A549 (cell line): Measurements from ENCODE around the gene PRKCQ. TPM values are rescaled to one million over a fixed set of nuclear protein-coding genes. Genes with fewer than 3 reads are reported as not detected.

ENCODE experiments used
- ATAC-seq, 2 experiments: fragments of 200-7000 bp in 1 of 2; fragments of >200 bp in 1 of 2; cut with Nextera tagmentation in 1 of 2; cut with Tn5 transposase in 1 of 2; 3 replicates each; pipeline versions ENCODE4 v1.8.0 to v1.9.1; 2018 to 2020; ENCODE audit warnings: mild to moderate bottlenecking in 1 of 2, moderate library complexity in 1 of 2
- CTCF ChIA-PET: fragments of 300-600 bp; sonication (Branson Sonifier 250); formaldehyde crosslinking; extraction: SDS; loops from one replicate; lab custom pipeline; 2021; ENCODE audit warnings: antibody characterized with exemption, inconsistent platforms; lab: Yijun Ruan, JAX
- POLR2A ChIA-PET: fragments of 350-600 bp; formaldehyde crosslinking; extraction: SDS; loops from one replicate; lab custom pipeline; 2021; ENCODE audit warnings: antibody characterized with exemption, inconsistent platforms; lab: Yijun Ruan, JAX
- DNase-seq, 2 experiments: peaks; one replicate each; pipeline versions ENCODE4 v3.0.0 to v3.0.0-alpha.2; 2011 to 2016; ENCODE audit warnings: low read depth in 1 of 2, low spot score in 1 of 2
- FAIRE-seq: peaks from 2 replicates; lab custom pipeline; 2011; peaks lifted over from hg19 to GRCh38; lab: Jason Lieb, UNC
- H3K27ac ChIP-seq, 2 experiments: fragments of >200 bp; sonication (Bioruptor Twin); formaldehyde crosslinking; 3 replicates each; pipeline ENCODE4 v1.5.1; 2016 to 2017
- H3K4me1 ChIP-seq: fragments of >200 bp; sonication (Bioruptor Twin); formaldehyde crosslinking; 3 replicates; pipeline ENCODE4 v1.6.1; 2016
- H3K4me2 ChIP-seq: fragments of >200 bp; sonication (Bioruptor Twin); formaldehyde crosslinking; 3 replicates; pipeline ENCODE4 v1.6.1; 2016
- H3K4me3 ChIP-seq: fragments of >200 bp; sonication (Bioruptor Twin); formaldehyde crosslinking; 3 replicates; pipeline ENCODE4 v1.5.1; 2016
- H3K9me3 ChIP-seq: fragments of >200 bp; sonication (Bioruptor Twin); formaldehyde crosslinking; 3 replicates; pipeline ENCODE4 v1.6.1; 2016
- CEBPB ChIP-seq, 2 experiments: fragments of >200 bp in 1 of 2; sonication (Bioruptor Twin) in 1 of 2; formaldehyde crosslinking in 1 of 2; IDR thresholded peaks; 2 replicates each; pipeline ENCODE4 v1.6.1; 2012 to 2016
- E2F6 ChIP-seq: IDR thresholded peaks from 2 replicates; pipeline ENCODE4 v1.6.1; 2012; ENCODE audit warnings: low read depth, borderline replicate concordance
- EP300 ChIP-seq, 2 experiments: fragments of >200 bp; sonication (Bioruptor Twin); formaldehyde crosslinking; IDR thresholded peaks; 2 replicates in 1 of 2; 3 replicates in 1 of 2; pipeline ENCODE4 v1.6.1; 2016 to 2017
- ESRRA ChIP-seq: fragments of 150-350 bp; IDR thresholded peaks from 2 replicates; pipeline ENCODE4 v1.6.1; 2014; ENCODE audit warnings: mild to moderate bottlenecking, low read length, borderline replicate concordance
- FOSB ChIP-seq: fragments of 250-450 bp; sonication (Bioruptor Pico); IDR thresholded peaks from 2 replicates; pipeline ENCODE4 v1.5.0; 2020; ENCODE audit warnings: mild to moderate bottlenecking, moderate library complexity
- FOSL2 ChIP-seq, 2 experiments: fragments of 450-650 bp in 1 of 2; fragments of >200 bp in 1 of 2; sonication (Bioruptor Twin) in 1 of 2; formaldehyde crosslinking; IDR thresholded peaks; 2 replicates each; pipeline versions ENCODE4 v1.5.0 to v1.6.1; 2016 to 2020; ENCODE audit warnings: mild to moderate bottlenecking in 1 of 2, moderate library complexity in 1 of 2
- FOXS1 ChIP-seq: fragments of 250-450 bp; sonication (Bioruptor Pico); IDR thresholded peaks from 2 replicates; pipeline ENCODE4 v1.5.0; 2020; ENCODE audit warnings: mild to moderate bottlenecking, moderate library complexity
- HDAC2 ChIP-seq: fragments of 200-600 bp; sonication (generic); IDR thresholded peaks from 2 replicates; pipeline ENCODE4 v1.6.1; 2016
- HEYL ChIP-seq: fragments of 250-450 bp; sonication (Bioruptor Pico); IDR thresholded peaks from 2 replicates; pipeline ENCODE4 v1.8.0; 2021; ENCODE audit warnings: mild to moderate bottlenecking, moderate library complexity
- HOXB5 ChIP-seq: fragments of 250-450 bp; sonication (Bioruptor Pico); IDR thresholded peaks from 2 replicates; pipeline ENCODE4 v1.5.0; 2020; ENCODE audit warnings: mild to moderate bottlenecking, moderate library complexity
- KDM1A ChIP-seq: fragments of 200-600 bp; sonication (generic); IDR thresholded peaks from 2 replicates; pipeline ENCODE4 v1.6.1; 2016; ENCODE audit warnings: low read depth, mild to moderate bottlenecking
- MAX ChIP-seq: IDR thresholded peaks from 2 replicates; pipeline ENCODE4 v1.6.1; 2012
- MYC ChIP-seq: IDR thresholded peaks from 2 replicates; pipeline ENCODE4 v1.6.1; 2012; ENCODE audit warnings: mild to moderate bottlenecking, inconsistent platforms, low read length, improper control_type of control experiment, borderline replicate concordance
- NPAS2 ChIP-seq: fragments of 250-450 bp; sonication (Bioruptor Pico); IDR thresholded peaks from 2 replicates; pipeline ENCODE4 v1.8.0; 2022; ENCODE audit warnings: mild to moderate bottlenecking, moderate library complexity, borderline replicate concordance
- PHF8 ChIP-seq: fragments of 200-600 bp; sonication (generic); IDR thresholded peaks from 2 replicates; pipeline ENCODE4 v1.6.1; 2016; ENCODE audit warnings: low read depth, mild to moderate bottlenecking, antibody characterized with exemption, moderate library complexity, borderline replicate concordance
- RARB ChIP-seq: fragments of 250-450 bp; sonication (Bioruptor Pico); IDR thresholded peaks from 2 replicates; pipeline ENCODE4 v1.8.0; 2021; ENCODE audit warnings: mild to moderate bottlenecking, moderate library complexity
- REST ChIP-seq: fragments of 200-600 bp; sonication (generic); IDR thresholded peaks from 2 replicates; pipeline ENCODE4 v1.6.1; 2016; ENCODE audit warnings: antibody characterized with exemption, mild to moderate bottlenecking, moderate library complexity
- RNF2 ChIP-seq: fragments of 200-600 bp; sonication (generic); IDR thresholded peaks from 2 replicates; pipeline ENCODE4 v1.6.1; 2016; ENCODE audit warnings: low read depth, mild to moderate bottlenecking, antibody characterized with exemption, moderate library complexity, borderline replicate concordance
- SMC3 ChIP-seq: fragments of >200 bp; sonication (Bioruptor Twin); formaldehyde crosslinking; IDR thresholded peaks from 3 replicates; pipeline ENCODE4 v1.6.1; 2018; ENCODE audit warnings: inconsistent platforms
- SREBF2 ChIP-seq: fragments of 450-650 bp; IDR thresholded peaks from 2 replicates; pipeline ENCODE4 v1.6.1; 2014; ENCODE audit warnings: mild to moderate bottlenecking, moderate library complexity
- USF2 ChIP-seq: fragments of 450-650 bp; IDR thresholded peaks from 2 replicates; pipeline ENCODE4 v1.6.1; 2014; ENCODE audit warnings: antibody characterized with exemption
- ZC3H11A ChIP-seq: fragments of 450-650 bp; IDR thresholded peaks from 2 replicates; pipeline ENCODE4 v1.6.1; 2014; ENCODE audit warnings: antibody characterized with exemption, mild to moderate bottlenecking
- ZNF302 ChIP-seq: fragments of 250-450 bp; sonication (Bioruptor Pico); IDR thresholded peaks from 2 replicates; pipeline ENCODE4 v1.9.0; 2021; ENCODE audit warnings: inconsistent platforms, mild to moderate bottlenecking, moderate library complexity
- WGBS: methylation state at CpG from one replicate; pipeline ENCODE4 v1.1.6; 2017; ENCODE audit errors: missing lambda C conversion rate; 5-methylcytosine and 5-hydroxymethylcytosine counted together
- polyA plus RNA-seq, 4 experiments: library from polyadenylated mRNA; depleted of rRNA in 3 of 4; stranded (reverse); fragments of >200 nt; fragmentation: RNase III in 1 of 4; extraction: RNeasy Plus Mini Kit Qiagen cat#74134 plus additional on column Dnase treatment in 1 of 4; gene quantifications; 2 replicates in 3 of 4; 3 replicates in 1 of 4; pipeline ENCODE4 v1.2.3, GENCODE V29; 2011 to 2017
- TF ChIP-seq, protein P1 (sequence below): fragments of >200 bp; sonication (Bioruptor Twin); formaldehyde crosslinking; IDR thresholded peaks from 3 replicates; pipeline ENCODE4 v1.5.1; 2016

The PRKCQ gene
- polyA plus RNA-seq, 2 of the 4 experiments (the other 2 are of a cell fraction): 3.7 to 7.1 TPM

- no peaks in the 10 kb centered on the region for H3K9me3 ChIP-seq
- DNase-seq: no peak
- ChIA-PET CTCF (interaction anchor here (0.5 to 1.0 kb wide), 3 partner anchors 13 to 100 kb away, joined by 3 to 6 read pairs (median 3); no protein-coding TSS in a partner anchor), POLR2A (no interaction called here)
- no peak overlapping the region for H3K4me2 ChIP-seq
- no peak for TF ChIP-seq FOSB (CRISPR knock-in tag)
- TF ChIP-seq, protein P1, sequence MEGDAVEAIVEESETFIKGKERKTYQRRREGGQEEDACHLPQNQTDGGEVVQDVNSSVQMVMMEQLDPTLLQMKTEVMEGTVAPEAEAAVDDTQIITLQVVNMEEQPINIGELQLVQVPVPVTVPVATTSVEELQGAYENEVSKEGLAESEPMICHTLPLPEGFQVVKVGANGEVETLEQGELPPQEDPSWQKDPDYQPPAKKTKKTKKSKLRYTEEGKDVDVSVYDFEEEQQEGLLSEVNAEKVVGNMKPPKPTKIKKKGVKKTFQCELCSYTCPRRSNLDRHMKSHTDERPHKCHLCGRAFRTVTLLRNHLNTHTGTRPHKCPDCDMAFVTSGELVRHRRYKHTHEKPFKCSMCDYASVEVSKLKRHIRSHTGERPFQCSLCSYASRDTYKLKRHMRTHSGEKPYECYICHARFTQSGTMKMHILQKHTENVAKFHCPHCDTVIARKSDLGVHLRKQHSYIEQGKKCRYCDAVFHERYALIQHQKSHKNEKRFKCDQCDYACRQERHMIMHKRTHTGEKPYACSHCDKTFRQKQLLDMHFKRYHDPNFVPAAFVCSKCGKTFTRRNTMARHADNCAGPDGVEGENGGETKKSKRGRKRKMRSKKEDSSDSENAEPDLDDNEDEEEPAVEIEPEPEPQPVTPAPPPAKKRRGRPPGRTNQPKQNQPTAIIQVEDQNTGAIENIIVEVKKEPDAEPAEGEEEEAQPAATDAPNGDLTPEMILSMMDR: no peak
- no peak for TF ChIP-seq RARB
- no peak for TF ChIP-seq USF2
- no peak for TF ChIP-seq KDM1A
- no peak for TF ChIP-seq MAX
- no peak for TF ChIP-seq ZC3H11A
- no peak for TF ChIP-seq RNF2
- TF ChIP-seq EP300 (IDR thresholded peaks at IDR 0.05): no peak
- TF ChIP-seq HDAC2: no peak
- TF ChIP-seq E2F6: no peak
- no peak for TF ChIP-seq ESRRA
- TF ChIP-seq SMC3: no peak
- TF ChIP-seq HEYL (CRISPR knock-in tag): no peak
- TF ChIP-seq SREBF2: no peak
- no peak for ATAC-seq
- 60% methylated on average over 4 of the region's 4 CpGs for WGBS
- no peak for FAIRE-seq
- no peak overlapping the region for H3K27ac ChIP-seq
- no peak overlapping the region for H3K4me3 ChIP-seq
- H3K4me1 ChIP-seq: no peaks in the 10 kb centered on the region
Measured at GRCh38 chr10:6565588-6565987, 14.5 kb downstream of the PRKCQ start.

GRCh38 chr10:6564367-6564766 is 15.7 kb downstream of the PRKCQ start:
- Histone ChIP-seq H3K4me1 (no peaks in the 10 kb centered on the region), H3K9me3 (no peaks in the 10 kb centered on the region), H3K27ac (no peak overlapping the region), H3K4me2 (no peak overlapping the region), H3K4me3 (no peak overlapping the region)
- no peak for TF ChIP-seq FOSL2 (IDR thresholded peaks at IDR 0.05)
- TF ChIP-seq FOSL2 (CRISPR knock-in tag; IDR thresholded peaks at IDR 0.05): no peak
- TF ChIP-seq FOXS1: no peak
- TF ChIP-seq E2F6: no peak
- POLR2A ChIA-PET: no interaction called here
- WGBS: 67% methylated on average over 5 of the region's 5 CpGs
- FAIRE-seq (no peak), ATAC-seq (no peak), DNase-seq (no peak)
- CTCF ChIA-PET: interaction anchor here (0.6 kb wide), 1 partner anchor 8 kb away, joined by 4 read pairs; no protein-coding TSS in a partner anchor

DNA sequence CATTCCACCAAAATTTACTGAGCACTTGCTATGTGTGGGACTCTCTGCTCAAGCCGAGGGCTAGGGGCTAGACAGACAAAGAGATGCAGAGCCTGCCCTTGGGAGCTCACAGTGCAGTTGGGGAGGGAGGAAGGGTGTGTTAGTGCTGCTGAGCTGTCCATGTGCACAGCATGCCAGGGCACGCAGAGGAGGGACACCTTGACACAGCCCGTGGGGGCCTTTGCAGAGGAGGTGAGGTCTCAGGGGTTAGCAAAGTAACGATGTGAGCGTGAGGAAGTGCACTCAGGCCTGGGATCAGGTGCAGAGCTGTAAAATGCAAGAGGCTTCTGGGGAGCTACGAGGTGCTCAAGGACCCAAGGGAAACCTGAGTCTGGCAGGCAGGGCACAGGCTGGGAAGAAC is 16.3 kb downstream of the PRKCQ start:
- ChIA-PET POLR2A (no interaction called here), CTCF (interaction anchor here (1.1 to 1.2 kb wide), 2 partner anchors 17 to 81 kb away, joined by 3 to 5 read pairs; no protein-coding TSS in a partner anchor)
- ATAC-seq (no peak), FAIRE-seq (no peak), DNase-seq (no peak)
- Histone ChIP-seq H3K4me3 (no peak overlapping the region), H3K27ac (no peak overlapping the region), H3K9me3 (no peaks in the 10 kb centered on the region), H3K4me2 (no peak overlapping the region), H3K4me1 (no peaks in the 10 kb centered on the region)
- 80% methylated on average over 6 of the region's 6 CpGs for WGBS
- TF ChIP-seq MYC: no peak
- TF ChIP-seq CEBPB (IDR thresholded peaks at IDR 0.05): no peak
- TF ChIP-seq REST: no peak
- TF ChIP-seq, protein P1: no peak
- TF ChIP-seq NPAS2 (CRISPR knock-in tag): no peak
- TF ChIP-seq PHF8: no peak
- TF ChIP-seq ZNF302 (CRISPR knock-in tag): no peak
- no peak for TF ChIP-seq FOSL2 (IDR thresholded peaks at IDR 0.05)
- no peak for TF ChIP-seq FOSL2 (CRISPR knock-in tag; IDR thresholded peaks at IDR 0.05)
- no peak for TF ChIP-seq HEYL (CRISPR knock-in tag)
- no peak for TF ChIP-seq HOXB5 (CRISPR knock-in tag)
